DND-41 (cell line): ENCODE data around the gene PADI4.

ENCODE experiments used
- EZH2 ChIP-seq: IDR thresholded peaks from 3 replicates; pipeline ENCODE4 v1.6.1; 2012; ENCODE audit warnings: borderline replicate concordance, low read depth, mild to moderate bottlenecking, moderate library complexity, low read length, inconsistent platforms; ENCODE audit not compliant: severe bottlenecking
- TF ChIP-seq, protein P1 (sequence below): IDR thresholded peaks from 2 replicates; pipeline ENCODE4 v1.5.1; 2012; ENCODE audit warnings: borderline replicate concordance, low read length, moderate library complexity, mild to moderate bottlenecking; ENCODE audit not compliant: poor library complexity, severe bottlenecking; ENCODE audit errors: extremely low read depth

DNA sequence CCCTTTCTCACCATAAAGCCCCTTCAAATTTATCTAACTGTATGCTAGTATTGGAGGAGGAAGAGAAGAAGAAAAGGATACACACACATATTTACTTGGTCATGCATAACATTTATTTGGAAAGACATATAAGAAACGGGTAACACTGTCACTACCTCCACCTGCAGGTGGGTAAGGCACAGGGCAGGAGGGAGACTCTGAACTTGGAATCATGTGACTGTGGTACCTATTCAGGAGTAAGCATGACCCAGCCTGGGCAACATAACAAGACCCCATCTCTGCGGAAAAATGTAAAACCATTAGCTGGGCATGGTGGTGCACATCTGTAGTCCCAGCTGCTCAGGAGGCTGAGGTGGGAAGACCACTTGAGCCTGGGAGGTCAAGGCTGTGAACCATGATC lies 62.6 kb downstream of the PADI4 start:
- no peak for TF ChIP-seq EZH2
- TF ChIP-seq, protein P1, sequence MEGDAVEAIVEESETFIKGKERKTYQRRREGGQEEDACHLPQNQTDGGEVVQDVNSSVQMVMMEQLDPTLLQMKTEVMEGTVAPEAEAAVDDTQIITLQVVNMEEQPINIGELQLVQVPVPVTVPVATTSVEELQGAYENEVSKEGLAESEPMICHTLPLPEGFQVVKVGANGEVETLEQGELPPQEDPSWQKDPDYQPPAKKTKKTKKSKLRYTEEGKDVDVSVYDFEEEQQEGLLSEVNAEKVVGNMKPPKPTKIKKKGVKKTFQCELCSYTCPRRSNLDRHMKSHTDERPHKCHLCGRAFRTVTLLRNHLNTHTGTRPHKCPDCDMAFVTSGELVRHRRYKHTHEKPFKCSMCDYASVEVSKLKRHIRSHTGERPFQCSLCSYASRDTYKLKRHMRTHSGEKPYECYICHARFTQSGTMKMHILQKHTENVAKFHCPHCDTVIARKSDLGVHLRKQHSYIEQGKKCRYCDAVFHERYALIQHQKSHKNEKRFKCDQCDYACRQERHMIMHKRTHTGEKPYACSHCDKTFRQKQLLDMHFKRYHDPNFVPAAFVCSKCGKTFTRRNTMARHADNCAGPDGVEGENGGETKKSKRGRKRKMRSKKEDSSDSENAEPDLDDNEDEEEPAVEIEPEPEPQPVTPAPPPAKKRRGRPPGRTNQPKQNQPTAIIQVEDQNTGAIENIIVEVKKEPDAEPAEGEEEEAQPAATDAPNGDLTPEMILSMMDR, result peak; percentile 34
